ENCODE data around the gene CACNA2D3.

GRCh38 chr3:54964081-54964480, 841.7 kb downstream of the CACNA2D3 start:
- TF ChIP-seq CTCF (IDR thresholded peaks at IDR 0.05) (no peak), POLR2A (IDR thresholded peaks at IDR 0.05) (no peak), POLR2AphosphoS5 (IDR thresholded peaks at IDR 0.05) (no peak)
